NT2/D1 (cell line): Measurements from ENCODE around the gene KLHDC8B.

Source experiments
- SUZ12 ChIP-seq: IDR thresholded peaks from 2 replicates; pipeline ENCODE4 v1.6.1; 2011; ENCODE audit not compliant: insufficient read length, insufficient read depth; ENCODE audit errors: extremely low read depth
- YY1 ChIP-seq: IDR thresholded peaks from 2 replicates; pipeline ENCODE4 v1.6.1; 2011; ENCODE audit not compliant: insufficient read length, insufficient read depth
- ZNF274 ChIP-seq: IDR thresholded peaks from 2 replicates; pipeline ENCODE4 v1.6.1; 2011; ENCODE audit warnings: mild to moderate bottlenecking, low read depth, low read length

GRCh38 chr3:49161808-49162530 lies 9.4 kb upstream of the KLHDC8B start:
- TF ChIP-seq YY1 (no peak), SUZ12 (no peak), ZNF274 (no peak)
